Measurements from ENCODE around the gene PAX2. TPM values are rescaled to one million over a fixed set of nuclear protein-coding genes. Genes with fewer than 3 reads are reported as not detected.

The PAX2 gene
- total and polyA plus RNA-seq, 2 of the 13 experiments (the other 11 are each of a cell fraction or from before 2014, with no cell fraction given) = not detected

- POLR2A ChIA-PET = no interaction called here
- no TSS peak for BruUV-seq (replicated peaks)
- CTCF ChIA-PET (ENCODE audit: low intra/inter-chr PET ratio, low total read pairs) = no interaction called here
- no peak for TF ChIP-seq ZNF678 (CRISPR knock-in tag; IDR thresholded peaks at IDR 0.05)
- TF ChIP-seq SALL2 (CRISPR knock-in tag; IDR thresholded peaks at IDR 0.05) = peak; percentile 0; the same call in 1 of the 2 replicates
- TF ChIP-seq ZKSCAN5 (CRISPR knock-in tag; IDR thresholded peaks at IDR 0.05) = no peak
- TF ChIP-seq HDAC1 (CRISPR knock-in tag; IDR thresholded peaks at IDR 0.05) = 0 out of 2 replicates have a peak, but pooled peaks have one; percentile 19
- 0 out of 2 replicates have a peak, but pooled peaks have one; percentile 47 for TF ChIP-seq EZH2 (conservative IDR thresholded peaks at IDR 0.05; ENCODE audit: low read depth, low read length)
- TF ChIP-seq RFX3 (CRISPR knock-in tag; IDR thresholded peaks at IDR 0.05) = no peak
- TF ChIP-seq NFAT5 (CRISPR knock-in tag; IDR thresholded peaks at IDR 0.05) = no peak
- no peak for TF ChIP-seq DNMT3B (CRISPR knock-in tag; conservative IDR thresholded peaks at IDR 0.05)
- H3K36me3 ChIP-seq (replicated peaks in 1 of 2; ENCODE audit: control insufficient read depth in 1 of 2, insufficient read depth in 2 of 2, low read length in 2 of 2) = no peaks in the 10 kb centered on the region
- FAIRE-seq (no peak), ATAC-seq (peak; percentile 32), DNase-seq (ENCODE audit: low spot score) (no peak)
- H3K27me3 ChIP-seq (ENCODE audit: control insufficient read depth in 1 of 2, insufficient read depth in 2 of 2, low read length in 2 of 2) = peaks cover 11 to 90% of the 10 kb centered on the region in 2 experiments; a peak in 4 of 5 replicates
- H3K4me3 ChIP-seq (replicated peaks in 1 of 3; ENCODE audit: insufficient read depth in 1 of 3, low read depth in 2 of 3, low read length in 3 of 3) = peak overlapping the region in 1 of 3 experiments; percentile 57; a peak in 1 of 6 replicates
- 71% methylated on average over 16 of the region's 24 CpGs for WGBS (ENCODE audit: low lambda C conversion rate)
- peak overlapping the region; percentile 63; the same call in 1 of the 2 replicates for H3K4me2 ChIP-seq (ENCODE audit: low read depth, low read length)
- H3K9me3 ChIP-seq (ENCODE audit: low read length) = no peaks in the 10 kb centered on the region
- in situ Hi-C loops (cut with HindIII; ENCODE audit: extremely low pct_ligation_motif_present, low pct_unique_long_range_greater_than_20kb) = no loop called here
- no peak overlapping the region for H3K9ac ChIP-seq (ENCODE audit: insufficient read depth, low read depth, low read length)
- H2AFZ ChIP-seq (ENCODE audit: low read length) = no peak overlapping the region
- no peaks in the 10 kb centered on the region for H3K79me2 ChIP-seq (ENCODE audit: insufficient read depth, low read length)
- no peak overlapping the region for H3K27ac ChIP-seq (ENCODE audit: extremely low read length, insufficient read depth, low read length)
- H4K20me1 ChIP-seq (ENCODE audit: insufficient read depth, low read length) = peaks cover 2% of the 10 kb centered on the region; the same call in 1 of the 2 replicates
- intact Hi-C loops (cut with micrococcal nuclease; ENCODE audit: unreplicated experiment) = loop anchor here (1.0 kb wide), 1 partner anchor 11 kb away; no protein-coding TSS in a partner anchor
- peaks cover 32% of the 10 kb centered on the region for H3K4me1 ChIP-seq (ENCODE audit: insufficient read depth, low read length)
Measured at GRCh38 chr10:100731407-100732240, 13.8 kb upstream of the PAX2 start.

Data from HepG2 (cell line).